Breast epithelium (tissue), 4 donors: ENCODE results near the gene SRL. TPM values are rescaled to one million over a fixed set of nuclear protein-coding genes. Genes with fewer than 3 reads are reported as not detected.
A peak's percentile ranks its signal among the peaks of the same experiment; 100 is the strongest.

Experiments used
- DNase-seq, 2 donors: peaks; one replicate each; pipeline ENCODE4 v3.0.0-alpha.2; 2019; ENCODE audit warnings: low spot score in 2 of 2
- H3K27ac ChIP-seq, 2 donors: fragments of 200-600 bp; sonication (generic) in 1 of 2; one replicate each; pipeline ENCODE4 v1.5.1; 2016 to 2019; ENCODE audit warnings: mild to moderate bottlenecking in 1 of 2
- H3K27me3 ChIP-seq, 2 donors: fragments of 200-600 bp; sonication (generic) in 1 of 2; one replicate each; pipeline versions ENCODE4 v1.5.1 to v1.6.0; 2017 to 2019; ENCODE audit warnings: control low read depth in 1 of 2, mild to moderate bottlenecking in 1 of 2
- H3K36me3 ChIP-seq: fragments of 200-600 bp; one replicate; pipeline ENCODE4 v1.5.1; 2019
- H3K4me1 ChIP-seq, 2 donors: fragments of 200-600 bp; sonication (generic); one replicate each; pipeline ENCODE4 v1.5.1; 2016 to 2019; ENCODE audit warnings: control low read depth in 1 of 2
- H3K4me3 ChIP-seq, 3 donors: fragments of 200-600 bp; sonication (generic); 1 replicate in 2 of 3; 2 replicates in 1 of 3; pipeline ENCODE4 v1.5.1; 2016 to 2019; ENCODE audit warnings: mild to moderate bottlenecking in 3 of 3, moderate library complexity in 2 of 3
- H3K9me3 ChIP-seq, 2 donors: fragments of 200-600 bp; sonication (generic) in 1 of 2; one replicate each; pipeline ENCODE4 v1.5.1; 2016 to 2019; ENCODE audit warnings: control low read depth in 1 of 2
- CTCF ChIP-seq, 3 donors: fragments of 450-650 bp; IDR thresholded peaks; one replicate each; pipeline ENCODE4 v1.5.1; 2016 to 2017; ENCODE audit warnings: antibody characterized with exemption in 3 of 3, mild to moderate bottlenecking in 3 of 3, moderate library complexity in 3 of 3
- POLR2A ChIP-seq: fragments of 450-650 bp; IDR thresholded peaks from one replicate; pipeline ENCODE4 v1.6.1; 2016; ENCODE audit warnings: antibody characterized with exemption, mild to moderate bottlenecking, moderate library complexity
- POLR2AphosphoS5 ChIP-seq, 3 donors: sonication (generic); formaldehyde crosslinking; IDR thresholded peaks; one replicate each; pipeline ENCODE4 v1.6.1; 2017; ENCODE audit warnings: antibody characterized with exemption in 3 of 3
- intact Hi-C: fragments of 100-400 bp; cut with DNase I; formaldehyde crosslinking; loops from one replicate; pipeline ENCODE4 v1.15.1; 2023; ENCODE audit warnings: low total_unique reads
- total RNA-seq, 3 donors: library from RNA; depleted of rRNA; stranded (reverse); fragments of >200 nt; gene quantifications; one replicate each; pipeline ENCODE4 v1.1.0, GENCODE V29; 2016

The SRL gene
- total RNA-seq, 3 donors from 2014 or later = 0.32 to 0.98 (median 0.44) TPM

GRCh38 chr16:4283441-4283840 is 41.6 kb upstream of the SRL start:
- intact Hi-C loops = no loop called here
- Histone ChIP-seq H3K27ac (no peak overlapping the region), H3K36me3 (no peaks in the 10 kb centered on the region), H3K27me3 (no peaks in the 10 kb centered on the region), H3K4me3 (no peak overlapping the region), H3K9me3 (no peaks in the 10 kb centered on the region), H3K4me1 (peaks cover 0 to 3% of the 10 kb centered on the region in 2 donors)
- no peak for TF ChIP-seq CTCF (IDR thresholded peaks at IDR 0.05)
- no peak for DNase-seq

GRCh38 chr16:4280625-4281024 is 38.7 kb upstream of the SRL start:
- H3K27me3 ChIP-seq = no peaks in the 10 kb centered on the region
- H3K4me1 ChIP-seq = no peaks in the 10 kb centered on the region
- no peak overlapping the region for H3K27ac ChIP-seq
- intact Hi-C loops = no loop called here
- H3K36me3 ChIP-seq = no peaks in the 10 kb centered on the region
- no peak for TF ChIP-seq CTCF (IDR thresholded peaks at IDR 0.05)
- no peak for TF ChIP-seq POLR2AphosphoS5 (IDR thresholded peaks at IDR 0.05)
- no peak for TF ChIP-seq POLR2A
- H3K9me3 ChIP-seq = no peaks in the 10 kb centered on the region
- no peak overlapping the region for H3K4me3 ChIP-seq
- DNase-seq = no peak

- Histone ChIP-seq H3K27ac (no peak overlapping the region), H3K9me3 (no peaks in the 10 kb centered on the region), H3K27me3 (no peaks in the 10 kb centered on the region), H3K4me3 (no peak overlapping the region), H3K36me3 (no peaks in the 10 kb centered on the region), H3K4me1 (no peaks in the 10 kb centered on the region)
- intact Hi-C loops = loop anchor here (10.0 kb wide), 1 partner anchor 47 kb away; no protein-coding TSS in a partner anchor
- TF ChIP-seq POLR2AphosphoS5 (IDR thresholded peaks at IDR 0.05) (no peak), CTCF (IDR thresholded peaks at IDR 0.05) (no peak), POLR2A (no peak)
- no peak for DNase-seq
Observed at GRCh38 chr16:4277987-4278513, 36.2 kb upstream of the SRL start.

- TF ChIP-seq POLR2AphosphoS5 (IDR thresholded peaks at IDR 0.05) = no peak
- TF ChIP-seq CTCF (IDR thresholded peaks at IDR 0.05) = no peak
- no peak for TF ChIP-seq POLR2A
- no peak overlapping the region for H3K27ac ChIP-seq
- intact Hi-C loops = loop anchor here (1.0 to 10.0 kb wide), 2 partner anchors 11 to 49 kb away; no protein-coding TSS in a partner anchor
- no peaks in the 10 kb centered on the region for H3K4me1 ChIP-seq
- no peak overlapping the region for H3K4me3 ChIP-seq
- H3K27me3 ChIP-seq = no peaks in the 10 kb centered on the region
- no peaks in the 10 kb centered on the region for H3K36me3 ChIP-seq
- DNase-seq = no peak
- no peaks in the 10 kb centered on the region for H3K9me3 ChIP-seq
Observed at GRCh38 chr16:4275861-4276260, 34.0 kb upstream of the SRL start.

- no peaks in the 10 kb centered on the region for H3K4me1 ChIP-seq
- H3K4me3 ChIP-seq = peak overlapping the region; percentile 74 to 99 (median 87)
- TF ChIP-seq POLR2AphosphoS5 (IDR thresholded peaks at IDR 0.05) = peak in 2 of 3 donors; percentile 5 to 7
- TF ChIP-seq POLR2A = no peak
- TF ChIP-seq CTCF (IDR thresholded peaks at IDR 0.05) = peak in 2 of 3 donors; percentile 11 to 34
- no peaks in the 10 kb centered on the region for H3K27me3 ChIP-seq
- no peaks in the 10 kb centered on the region for H3K9me3 ChIP-seq
- intact Hi-C loops = loop anchor here (10.0 kb wide), 1 partner anchor 51 kb away; no protein-coding TSS in a partner anchor
- peak overlapping the region; percentile 88 to 93 for H3K27ac ChIP-seq
- no peaks in the 10 kb centered on the region for H3K36me3 ChIP-seq
- peak; percentile 47 to 64 for DNase-seq
Observed at GRCh38 chr16:4273858-4274311, 32.0 kb upstream of the SRL start.
